Activated CD8-positive, alpha-beta memory T cell treated with anti-CD3 and anti-CD28 coated beads, Interleukin-2, amount 50 U/mL, for 1 hour (primary cell): ENCODE data around the gene STIP1.
A peak's percentile ranks its signal among the peaks of the same experiment; 100 is the strongest.

Experiments
- DNase-seq: peaks from one replicate; pipeline ENCODE4 v3.0.0-alpha.2; 2020; ENCODE audit errors: extremely low read depth

STIP1 gene

DNA sequence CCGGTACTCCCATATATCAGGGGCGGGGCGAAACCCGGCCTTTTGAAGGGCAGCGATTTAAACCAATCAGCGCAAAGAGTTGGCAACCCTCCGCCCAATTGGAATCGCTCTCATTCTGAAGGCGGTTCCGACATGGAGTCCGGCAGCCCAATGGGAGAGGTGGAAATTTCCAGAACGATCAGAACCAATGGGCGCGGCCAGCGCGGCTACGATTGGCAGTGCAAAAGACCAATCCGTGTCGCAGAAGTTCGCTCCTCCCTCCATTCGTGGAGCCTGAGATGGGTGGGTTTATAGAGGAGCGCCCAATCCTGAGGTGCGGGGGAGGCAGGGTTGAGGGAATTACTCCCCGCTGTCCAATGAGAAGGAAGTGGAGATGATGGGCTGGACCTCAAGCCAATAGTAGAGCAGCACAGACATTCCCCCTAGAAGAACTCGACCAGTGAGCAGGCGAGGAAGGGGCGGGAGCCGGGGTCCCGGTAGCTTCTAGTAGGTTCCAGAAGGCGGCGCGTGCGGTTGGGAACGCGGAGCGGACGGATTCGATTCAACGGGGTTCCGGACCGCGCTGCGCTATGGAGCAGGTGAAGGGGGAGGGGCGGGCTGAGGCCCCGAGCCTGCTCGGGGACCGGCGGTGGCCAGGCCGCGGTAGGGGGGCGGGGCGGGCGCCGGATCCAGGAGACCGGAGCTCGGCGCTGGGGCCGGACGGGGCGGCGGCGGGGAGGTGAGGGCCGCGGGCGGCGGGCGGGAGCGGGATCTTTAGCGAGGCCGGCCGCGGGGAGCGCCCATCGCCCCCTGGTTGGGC lies at the start of gene STIP1:
STIP1 (plus strand) TSS at position 479 of the 799 bp plus-strand sequence; CDS start at position 570, 91 bp downstream.
- DNase-seq: peak; percentile 99

DNA sequence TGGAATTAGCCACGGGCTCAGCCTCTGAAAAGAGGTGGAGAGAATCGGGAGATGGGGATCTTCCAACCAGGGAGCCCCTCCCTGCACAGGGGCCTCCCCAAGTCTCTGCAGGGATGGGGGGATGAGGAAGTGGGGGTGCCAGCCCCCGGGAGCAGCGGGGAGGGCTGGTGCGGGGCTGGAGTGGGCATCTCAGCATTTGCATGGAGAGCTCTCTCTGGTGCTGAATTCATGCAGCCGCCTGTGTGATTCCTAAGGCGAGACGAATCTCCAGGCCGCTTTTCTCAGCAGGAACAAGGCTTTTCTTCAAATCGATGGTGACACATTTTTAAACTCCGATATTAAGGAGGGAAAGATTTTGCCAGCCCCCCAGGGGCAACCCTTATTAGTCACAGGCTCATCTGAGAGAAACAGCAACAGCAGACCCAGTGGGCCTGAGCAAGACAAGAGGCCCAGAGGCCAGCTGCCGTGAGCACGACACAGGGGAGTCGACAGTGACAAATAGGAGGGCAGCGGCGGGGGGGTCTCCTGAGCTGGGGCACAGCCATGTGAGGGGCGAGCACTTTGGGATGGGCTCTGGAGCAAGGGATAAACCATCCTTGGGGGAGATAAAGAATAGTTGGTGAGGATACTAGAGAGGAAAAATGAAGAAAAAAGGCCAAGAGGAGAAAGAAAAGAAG lies 49.1 kb upstream of the STIP1 start:
- DNase-seq: no peak

DNA sequence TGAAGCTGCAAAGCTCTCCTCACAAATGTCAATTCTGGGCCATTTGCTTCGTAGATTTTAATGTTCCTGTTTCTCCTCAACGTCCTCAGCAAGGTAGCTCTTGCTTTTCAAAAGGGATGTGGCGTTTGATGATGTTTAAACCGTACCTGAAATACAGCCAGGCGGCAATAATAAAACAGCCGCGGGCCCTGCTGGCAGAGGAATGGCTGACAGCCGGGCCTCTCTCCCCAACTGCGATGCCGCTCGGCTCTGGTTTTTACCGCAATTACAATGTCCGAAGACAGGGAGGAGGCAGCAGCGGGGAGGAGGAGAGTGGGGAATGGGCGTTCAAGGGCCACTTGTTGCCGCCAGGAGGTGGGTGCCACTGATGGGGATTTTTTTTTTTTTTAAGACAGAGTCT lies 47.6 kb upstream of the STIP1 start:
- no peak for DNase-seq

DNA sequence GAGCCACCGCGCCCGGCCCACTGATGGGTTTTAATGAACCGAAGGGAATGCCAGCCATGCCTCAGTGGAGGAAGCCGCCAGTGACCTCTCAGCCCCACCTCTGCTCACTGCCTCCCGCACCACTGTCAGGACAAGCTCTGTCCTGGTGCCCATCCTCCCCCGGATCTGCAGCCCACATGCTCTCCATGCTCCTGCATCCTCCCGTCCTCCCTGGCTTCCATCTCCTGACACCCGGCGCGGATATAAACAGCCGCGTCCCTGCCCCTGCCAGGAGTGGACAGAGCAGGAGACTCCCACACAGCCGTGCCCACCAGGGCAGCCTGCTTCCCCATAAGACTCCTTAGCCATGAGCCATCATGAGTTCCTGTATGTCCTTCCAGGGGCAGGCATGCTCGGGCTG lies 46.9 kb upstream of the STIP1 start:
- DNase-seq: no peak

DNA sequence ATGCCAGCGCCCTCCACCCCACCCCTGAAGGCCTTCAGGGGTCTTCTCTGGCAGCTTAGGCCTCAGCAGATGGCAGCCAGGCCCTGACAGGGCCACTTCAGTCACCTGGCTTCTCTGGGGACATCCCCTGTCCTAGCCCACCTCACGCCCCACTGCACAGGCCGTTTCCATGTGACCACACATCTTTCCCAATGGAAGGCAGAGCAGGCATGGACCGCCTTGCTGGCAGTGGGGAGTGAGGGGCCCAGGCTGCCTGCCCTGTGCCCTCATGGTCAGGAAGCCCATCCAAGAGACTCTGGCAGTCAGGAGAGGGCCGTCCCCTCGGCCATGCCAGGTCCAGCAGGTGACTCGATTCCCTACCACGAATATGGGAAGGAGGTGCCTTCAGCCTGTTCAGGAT lies 45.9 kb upstream of the STIP1 start:
- no peak for DNase-seq

DNA sequence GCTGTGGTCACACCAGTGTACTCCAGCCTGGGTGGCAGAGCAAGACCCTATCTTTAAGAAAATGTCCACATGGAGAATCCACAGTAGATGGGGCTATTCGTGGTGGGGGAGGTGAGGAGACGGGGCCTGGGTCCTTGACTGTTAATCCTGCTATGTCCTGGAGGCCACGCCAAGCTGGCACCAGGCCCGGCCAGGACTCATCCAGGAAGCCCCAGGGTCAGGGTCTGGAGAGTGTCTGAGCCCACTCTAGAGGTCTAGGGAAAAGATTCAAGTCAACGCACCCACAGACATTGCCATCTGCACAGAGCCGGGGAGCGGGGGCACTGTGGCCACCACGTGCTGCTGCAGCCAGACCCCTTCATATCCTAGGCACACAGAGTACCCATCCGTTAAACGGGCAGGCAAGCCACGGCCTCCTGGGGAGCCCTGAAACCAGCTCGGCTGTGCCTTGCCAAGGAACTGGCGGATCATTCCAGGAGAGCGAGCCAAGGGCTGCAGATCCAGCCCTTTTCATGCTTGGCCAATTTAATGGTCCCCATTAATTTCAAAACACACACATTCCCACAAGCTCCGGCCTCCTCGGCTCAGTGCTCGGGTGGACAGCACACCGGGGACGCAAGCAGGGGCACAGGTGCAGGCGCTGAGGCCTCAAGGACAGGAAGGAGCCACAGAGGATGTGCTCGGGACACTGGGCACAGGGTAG lies 44.7 kb upstream of the STIP1 start:
- no peak for DNase-seq

DNA sequence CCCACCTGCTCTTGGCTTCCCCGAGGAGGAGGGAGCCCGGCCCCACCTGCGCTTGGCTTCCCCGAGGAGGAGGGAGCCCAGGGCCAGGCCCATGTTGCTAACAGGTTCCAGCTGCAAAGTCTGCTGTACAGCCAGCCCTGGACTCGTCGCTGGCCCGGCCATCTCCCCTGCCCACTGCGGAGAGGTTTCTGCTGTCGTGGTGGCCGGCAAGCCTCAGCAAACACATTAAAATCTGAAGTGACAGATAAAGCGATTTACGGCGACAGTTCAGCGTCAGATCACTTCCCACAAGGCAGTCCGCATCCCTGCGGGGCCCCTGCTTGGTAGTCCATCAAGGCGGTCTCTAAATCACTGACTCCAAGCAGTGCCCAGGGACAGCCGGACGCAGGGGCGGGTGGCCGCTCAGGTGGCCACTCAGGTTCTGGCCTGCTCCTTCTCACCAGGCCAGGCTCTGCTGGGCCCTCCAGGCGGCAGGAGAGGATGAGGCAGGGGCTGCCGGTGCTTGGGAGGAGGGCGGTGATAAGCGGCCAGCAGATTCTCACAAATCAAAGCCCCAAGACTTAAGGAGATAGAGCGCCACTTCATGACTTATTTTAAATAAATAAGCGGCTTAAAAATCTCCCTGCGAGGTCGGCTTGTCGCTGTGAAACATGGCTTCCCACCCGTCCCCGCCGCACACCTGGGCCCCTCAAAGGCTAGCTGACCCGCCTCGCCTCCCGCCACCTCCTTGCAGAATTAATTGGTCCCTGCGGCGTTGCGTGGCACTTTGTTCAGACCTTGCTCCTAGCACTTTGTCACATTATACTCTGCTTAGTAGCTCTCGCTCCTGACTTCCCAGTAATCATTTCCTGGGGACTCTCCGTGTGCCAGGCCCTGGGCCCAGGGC lies 41.1 kb upstream of the STIP1 start:
- DNase-seq: no peak

DNA sequence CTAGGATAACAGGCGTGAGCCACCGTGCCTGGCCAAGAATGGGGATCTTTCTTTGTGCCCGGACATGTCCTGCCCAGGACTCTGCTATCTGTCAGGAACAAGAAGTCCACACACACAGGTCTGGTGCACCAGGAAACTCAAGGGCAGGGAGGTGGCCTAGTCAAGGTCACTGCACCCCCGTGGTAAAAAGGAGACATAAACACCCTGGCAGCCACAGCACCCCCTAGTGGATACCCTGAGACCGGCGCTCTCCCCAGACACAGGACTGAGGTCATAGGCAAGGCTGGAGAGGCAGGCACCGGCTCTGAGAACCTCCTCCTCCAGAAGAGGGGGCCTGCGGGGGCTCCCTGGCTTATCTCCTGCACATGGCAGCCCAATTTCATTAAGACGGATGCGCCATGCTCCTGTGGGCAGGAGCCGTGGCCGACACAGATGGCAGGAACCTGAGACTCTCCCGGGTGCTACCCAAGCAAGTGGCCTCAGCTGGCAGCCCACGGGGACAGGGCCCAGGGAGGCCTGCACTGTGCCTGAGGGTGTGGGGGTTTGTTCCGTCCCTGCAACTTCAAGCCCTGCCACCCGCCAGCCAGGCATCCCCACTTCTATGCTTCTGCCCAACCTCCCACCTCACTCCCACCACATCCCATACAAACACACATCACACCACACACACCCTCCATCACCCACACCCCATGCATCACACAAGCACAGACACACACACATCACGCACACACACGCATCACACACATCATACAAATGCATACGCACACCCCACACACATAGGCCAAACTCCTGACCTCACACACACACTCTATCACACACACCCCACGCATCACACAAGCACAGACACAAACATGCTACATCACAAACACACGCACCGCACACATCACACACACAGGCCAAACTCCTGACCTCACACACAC lies 39.7 kb upstream of the STIP1 start:
- no peak for DNase-seq

DNA sequence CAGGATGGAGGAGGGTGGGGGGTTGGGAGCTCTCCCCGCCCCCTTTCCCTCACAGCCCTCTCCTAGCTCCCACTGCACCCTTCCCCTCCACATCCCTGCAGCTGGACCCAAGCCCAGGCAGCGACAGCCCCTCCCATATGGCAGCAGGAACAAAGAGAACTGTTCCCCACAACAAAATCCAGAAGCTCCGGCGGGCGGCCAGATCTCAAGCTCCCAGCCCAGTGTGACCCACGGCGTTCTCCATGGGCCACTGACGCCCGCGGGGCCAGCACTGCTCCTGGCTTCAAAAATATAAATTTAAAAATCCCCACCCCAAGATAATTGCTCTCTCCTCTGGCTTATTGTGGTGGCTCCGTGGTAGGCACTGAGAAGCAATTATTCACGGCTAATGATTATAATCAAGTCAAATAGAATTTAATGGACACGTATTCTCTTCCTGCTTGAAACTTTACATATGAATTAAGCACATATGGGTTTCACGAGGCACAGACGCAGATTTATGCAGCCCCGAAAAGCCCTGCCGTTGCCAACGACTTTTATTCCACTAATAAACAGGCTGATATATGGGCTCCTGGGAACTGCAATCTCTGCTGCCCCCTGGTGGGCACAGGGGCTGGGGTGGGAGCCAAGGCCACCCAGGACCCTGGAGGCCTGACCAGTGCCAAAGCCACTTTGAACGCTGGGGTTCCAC lies 37.6 kb upstream of the STIP1 start:
- DNase-seq: no peak

DNA sequence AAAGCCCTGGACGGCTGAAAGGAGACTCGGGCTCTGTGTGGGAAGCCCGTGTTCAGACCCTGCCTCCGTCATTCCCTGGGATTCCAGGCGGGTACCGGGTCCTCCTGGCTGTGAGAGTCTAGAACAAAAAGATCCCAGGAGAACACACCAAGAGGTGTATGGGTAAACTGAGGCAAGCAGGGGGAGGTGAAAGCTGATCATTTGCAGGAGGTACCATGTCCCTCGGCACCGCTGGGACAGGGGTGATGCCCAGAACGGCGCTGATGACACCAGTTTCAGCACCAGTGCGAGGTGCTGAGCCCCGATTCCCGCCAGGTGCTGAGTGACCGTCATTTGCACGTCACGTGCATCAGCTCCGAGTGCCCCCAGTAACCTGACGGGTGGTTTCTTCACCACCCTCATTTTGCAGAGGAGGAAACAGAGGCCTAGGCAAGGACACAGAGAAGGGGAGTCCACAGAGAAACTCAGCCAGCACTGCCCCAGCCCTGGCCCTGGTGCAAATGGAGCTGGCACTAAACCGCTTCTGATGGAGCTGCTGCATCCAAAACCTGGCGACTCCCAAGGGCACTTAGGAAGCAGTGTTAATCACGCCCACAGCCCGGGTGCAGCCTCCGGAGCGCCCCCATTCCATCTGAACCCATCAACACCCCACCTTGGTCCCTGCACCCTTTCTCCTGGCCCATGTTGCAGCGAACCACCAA lies 36.9 kb upstream of the STIP1 start:
- no peak for DNase-seq

DNA sequence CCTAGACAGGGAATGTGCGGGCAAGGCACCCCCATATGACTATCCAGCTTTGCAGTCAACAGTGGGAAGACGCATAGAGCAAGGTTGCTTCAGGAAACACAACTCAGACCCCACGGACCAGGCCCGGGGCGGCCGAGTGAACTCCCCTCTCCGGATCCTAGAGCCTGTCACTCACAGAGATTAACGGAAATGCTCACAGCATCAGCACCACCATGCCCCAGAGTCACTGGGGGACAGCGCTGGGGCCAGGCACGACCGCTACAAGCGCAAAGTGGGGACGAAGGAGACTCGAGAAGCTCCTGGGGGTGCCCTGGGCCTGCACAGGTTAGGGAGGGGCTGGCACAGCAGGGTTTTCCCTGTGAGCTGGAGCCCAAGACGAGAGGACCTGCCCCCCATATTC lies 35.9 kb upstream of the STIP1 start:
- DNase-seq: no peak

DNA sequence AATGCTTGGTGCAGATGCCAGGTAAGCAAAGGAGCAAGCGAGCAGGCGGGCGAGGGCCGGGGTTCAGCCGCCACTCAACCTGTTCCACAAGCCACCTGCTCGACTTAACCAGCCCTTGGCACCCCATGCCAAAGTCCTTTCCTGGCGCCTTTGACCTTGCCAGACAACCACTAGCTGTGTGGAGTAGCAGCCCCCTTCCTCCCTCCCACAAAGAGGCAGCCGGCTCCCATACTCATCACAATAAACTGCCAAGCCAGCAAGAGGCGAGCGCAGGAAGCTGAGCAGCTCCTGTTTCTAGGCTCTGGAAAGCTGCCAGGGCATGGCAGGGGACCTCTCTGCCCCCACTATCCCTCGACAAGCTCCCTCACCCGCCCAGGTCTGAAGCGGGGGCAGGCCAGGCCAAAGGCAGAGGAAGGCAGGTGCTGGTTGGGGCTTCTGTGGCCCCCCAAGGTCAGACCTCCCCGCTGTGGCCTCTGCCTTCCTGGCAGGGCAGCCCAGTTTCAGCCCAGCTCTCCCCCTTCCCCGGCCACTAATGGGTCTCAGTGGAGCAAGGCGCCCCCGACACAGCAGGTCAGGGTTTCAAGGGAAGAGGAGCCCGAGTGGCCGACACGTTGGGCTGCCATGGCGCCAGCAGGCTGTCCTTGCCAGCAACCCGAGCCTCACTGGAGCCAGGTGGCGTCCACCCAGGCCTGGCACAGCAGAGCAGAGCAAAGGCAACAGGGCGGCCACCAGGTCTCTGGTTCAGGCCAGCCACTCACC lies 35.3 kb upstream of the STIP1 start:
- DNase-seq: no peak

DNA sequence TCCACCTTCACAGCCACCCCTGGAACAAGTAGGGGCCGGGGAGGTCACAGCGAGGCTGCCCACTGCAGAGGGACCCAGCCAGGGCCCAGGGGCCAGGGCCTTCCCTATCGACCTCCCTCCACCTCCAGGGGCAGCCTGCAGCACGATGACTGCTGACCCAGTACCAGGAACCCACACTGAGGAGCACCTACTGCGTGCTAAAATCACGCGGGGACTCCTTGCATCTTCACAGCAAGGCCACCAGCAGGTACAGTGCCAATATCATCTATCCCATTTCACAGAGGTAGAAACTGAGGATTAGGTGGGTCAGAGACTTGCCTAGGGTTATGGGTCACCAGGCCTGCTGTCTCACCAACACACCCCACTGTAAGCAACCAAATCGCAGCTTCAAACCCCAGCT lies 34.6 kb upstream of the STIP1 start:
- DNase-seq: no peak

DNA sequence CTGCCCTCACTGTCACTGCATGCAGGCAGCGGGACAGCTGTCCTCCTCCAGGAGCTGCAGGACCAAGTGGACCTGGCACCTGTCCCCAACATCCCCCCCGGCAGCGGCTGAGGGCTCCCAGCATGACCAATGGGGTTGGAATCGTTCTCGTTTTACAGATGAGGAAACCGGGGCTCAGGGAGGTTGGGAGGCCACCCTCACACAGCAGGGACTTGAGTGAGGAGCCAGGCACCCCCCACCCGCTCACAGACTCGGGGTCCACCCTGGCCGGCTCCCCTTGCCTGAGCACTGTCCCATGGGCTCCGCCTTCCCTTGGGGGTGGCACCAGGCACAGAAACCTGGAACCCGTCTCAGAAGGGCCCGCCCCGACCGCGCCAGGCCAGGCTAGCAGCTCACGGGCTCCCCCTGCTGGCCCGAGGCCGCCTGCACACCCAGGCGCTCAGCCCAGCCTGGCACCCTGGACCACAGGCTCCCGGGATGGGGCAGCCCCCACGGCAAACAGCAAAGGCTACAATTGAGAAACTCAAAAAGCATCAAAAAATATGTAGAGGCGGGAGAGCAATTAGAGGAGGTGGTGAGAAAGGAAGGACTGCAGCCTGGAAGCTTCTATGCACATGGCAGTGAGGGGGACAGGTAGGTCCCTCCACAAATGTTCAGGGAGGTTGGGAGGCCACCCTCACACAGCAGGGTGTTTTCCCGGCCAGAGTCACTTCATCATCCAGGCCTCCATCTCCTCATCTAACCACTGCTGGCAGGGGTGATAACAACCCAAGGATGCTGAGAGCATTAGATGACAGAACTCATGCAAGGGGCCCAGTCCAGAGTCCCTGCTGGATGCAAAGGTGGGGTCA lies 32.9 kb upstream of the STIP1 start:
- no peak for DNase-seq

DNA sequence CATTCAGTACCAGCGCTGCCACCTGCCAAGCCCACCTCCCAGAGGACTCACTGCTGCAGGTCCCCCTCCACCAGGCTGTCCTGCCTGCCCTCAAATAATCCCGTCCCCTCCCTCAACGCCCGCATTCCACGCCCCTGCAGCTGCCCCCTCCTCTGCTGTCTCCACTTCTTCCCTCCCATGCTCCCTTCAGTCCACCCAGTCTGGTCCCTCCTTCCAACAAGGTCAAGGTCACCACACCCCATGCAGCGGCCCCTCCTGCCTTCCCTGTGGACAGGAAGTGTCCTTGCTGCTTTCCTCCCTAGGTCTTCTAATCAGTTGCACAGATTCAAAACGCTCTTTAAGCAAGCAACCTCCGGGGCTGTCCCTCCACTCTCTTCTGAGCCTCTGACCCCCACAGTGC lies 32.2 kb upstream of the STIP1 start:
- no peak for DNase-seq

DNA sequence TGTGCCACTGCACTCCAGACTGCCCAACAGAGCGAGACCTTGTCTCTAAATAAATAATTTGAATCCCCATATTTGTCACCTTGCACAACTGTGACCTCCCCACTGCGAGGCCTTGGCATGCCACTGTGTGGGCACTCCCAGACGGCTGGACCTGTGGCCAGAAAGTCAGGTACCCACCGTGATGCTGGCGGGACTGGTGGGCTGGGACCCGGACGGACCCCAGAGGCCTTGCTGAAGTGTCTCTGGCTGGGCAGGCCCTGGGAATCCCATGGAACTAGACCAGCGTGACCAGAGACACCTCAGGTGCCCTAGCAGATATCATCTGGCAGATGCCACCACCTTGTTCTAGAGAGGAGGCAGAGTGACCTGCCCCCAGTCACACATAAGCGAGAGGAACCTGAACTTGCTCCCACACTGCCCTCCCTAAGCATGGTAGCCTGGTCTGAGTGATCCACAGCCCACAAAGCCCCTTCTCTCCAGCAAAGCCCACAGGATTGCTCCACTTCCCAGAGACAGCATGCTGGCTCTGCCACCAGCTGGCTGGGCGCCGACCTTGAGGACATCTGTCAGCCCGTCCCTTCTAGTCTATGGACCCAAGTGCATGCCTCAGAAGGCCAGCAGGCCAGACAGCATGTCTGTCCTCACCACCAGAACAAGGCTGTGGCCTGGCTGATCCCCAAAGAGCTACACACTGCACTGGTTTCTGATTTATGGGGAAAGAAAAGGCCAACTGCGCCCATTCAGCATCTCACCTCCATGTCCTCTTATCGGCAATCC lies 29.5 kb upstream of the STIP1 start:
- no peak for DNase-seq
